ENCODE data around the gene INO80. TPM values are rescaled to one million over a fixed set of nuclear protein-coding genes. Genes with fewer than 3 reads are reported as not detected.

Gene INO80
- total RNA-seq, 1 donor from 2014 or later = 10.7 TPM

Other genes with a start within 250 kb of the INO80 start
- not detected for gene RHOV, start 242.0 kb downstream of the INO80 start, total RNA-seq
- gene VPS18, start 221.8 kb downstream of the INO80 start, total RNA-seq = 20.6 TPM
- 11.1 TPM for gene DLL4, start 186.9 kb downstream of the INO80 start, total RNA-seq
- 0.81 TPM for gene CHAC1, start 162.8 kb downstream of the INO80 start, total RNA-seq
- gene EXD1, start 114.5 kb upstream of the INO80 start, total RNA-seq = not detected
- 123 TPM for gene CHP1, start 115.0 kb upstream of the INO80 start, total RNA-seq
- 0.51 TPM for gene OIP5, start 216.3 kb upstream of the INO80 start, total RNA-seq
- gene NUSAP1, start 216.6 kb upstream of the INO80 start, total RNA-seq = 2.2 TPM